SK-N-MC (cell line): Measurements from ENCODE around the gene IGF2R.

Experiments
- EZH2 ChIP-seq: fragments of 200-600 bp; sonication (generic); IDR thresholded peaks from one replicate; pipeline ENCODE4 v1.6.1; 2017; ENCODE audit warnings: antibody characterized with exemption
- FOXP2 ChIP-seq: optimal IDR thresholded peaks from 2 replicates; pipeline ENCODE3; 2011; ENCODE audit warnings: mild to moderate bottlenecking, moderate library complexity; ENCODE audit not compliant: insufficient read depth; ENCODE audit errors: extremely low read length, control extremely low read depth
- POLR2AphosphoS5 ChIP-seq: IDR thresholded peaks from 2 replicates; pipeline ENCODE4 v1.6.1; 2012; ENCODE audit warnings: mild to moderate bottlenecking, low read depth, low read length, borderline replicate concordance

GRCh38 chr6:160135907-160136655 lies 167.2 kb downstream of the IGF2R start:
- TF ChIP-seq POLR2AphosphoS5 (no peak), EZH2 (no peak), FOXP2 (no peak)
